ENCODE measurements around the gene ALG12. TPM values are rescaled to one million over a fixed set of nuclear protein-coding genes. Genes with fewer than 3 reads are reported as not detected.

The ALG12 gene
- total RNA-seq, 1 donor from 2014 or later = 14.6 TPM

GRCh38 chr22:49913026-49913425 is 5.2 kb downstream of the ALG12 start:
- no peak for DNase-seq (ENCODE audit: low read depth, low spot score)

DNA sequence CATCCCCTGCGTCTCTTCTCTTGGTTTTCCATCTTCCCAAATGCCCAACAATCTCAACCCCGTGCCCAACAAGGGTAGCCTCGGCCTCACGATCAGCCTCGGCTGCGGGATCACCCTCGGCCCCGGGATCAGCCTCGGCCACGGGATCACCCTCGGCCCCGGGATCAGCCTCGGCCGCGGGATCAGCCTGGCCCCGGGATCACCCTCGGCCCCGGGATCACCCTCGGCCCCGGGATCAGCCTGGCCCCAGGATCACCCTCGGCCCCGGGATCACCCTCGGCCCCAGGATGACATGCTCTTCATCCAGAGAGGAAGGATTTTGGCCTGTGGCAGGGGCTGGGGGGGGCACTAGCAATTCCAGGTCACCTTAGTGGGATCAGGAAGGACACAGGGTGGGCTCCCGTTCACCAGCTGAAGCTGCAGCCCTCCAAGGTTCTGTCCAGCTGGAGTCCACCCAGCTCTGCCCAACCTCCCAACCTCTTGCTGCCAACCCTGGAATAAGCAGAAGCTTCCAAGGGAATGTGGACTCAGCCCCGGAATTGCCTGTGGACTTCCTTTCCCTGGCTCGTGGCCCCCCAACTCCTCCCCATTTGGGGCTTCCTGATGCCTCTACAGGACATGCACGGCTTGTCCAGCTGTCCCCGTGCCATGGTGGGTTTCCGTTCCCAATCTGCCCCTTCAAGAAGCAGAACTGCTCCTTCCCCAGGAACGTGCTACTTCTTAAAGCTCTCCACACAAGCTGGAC is 6.2 kb downstream of the ALG12 start:
- DNase-seq (ENCODE audit: low read depth, low spot score) = no peak

DNA sequence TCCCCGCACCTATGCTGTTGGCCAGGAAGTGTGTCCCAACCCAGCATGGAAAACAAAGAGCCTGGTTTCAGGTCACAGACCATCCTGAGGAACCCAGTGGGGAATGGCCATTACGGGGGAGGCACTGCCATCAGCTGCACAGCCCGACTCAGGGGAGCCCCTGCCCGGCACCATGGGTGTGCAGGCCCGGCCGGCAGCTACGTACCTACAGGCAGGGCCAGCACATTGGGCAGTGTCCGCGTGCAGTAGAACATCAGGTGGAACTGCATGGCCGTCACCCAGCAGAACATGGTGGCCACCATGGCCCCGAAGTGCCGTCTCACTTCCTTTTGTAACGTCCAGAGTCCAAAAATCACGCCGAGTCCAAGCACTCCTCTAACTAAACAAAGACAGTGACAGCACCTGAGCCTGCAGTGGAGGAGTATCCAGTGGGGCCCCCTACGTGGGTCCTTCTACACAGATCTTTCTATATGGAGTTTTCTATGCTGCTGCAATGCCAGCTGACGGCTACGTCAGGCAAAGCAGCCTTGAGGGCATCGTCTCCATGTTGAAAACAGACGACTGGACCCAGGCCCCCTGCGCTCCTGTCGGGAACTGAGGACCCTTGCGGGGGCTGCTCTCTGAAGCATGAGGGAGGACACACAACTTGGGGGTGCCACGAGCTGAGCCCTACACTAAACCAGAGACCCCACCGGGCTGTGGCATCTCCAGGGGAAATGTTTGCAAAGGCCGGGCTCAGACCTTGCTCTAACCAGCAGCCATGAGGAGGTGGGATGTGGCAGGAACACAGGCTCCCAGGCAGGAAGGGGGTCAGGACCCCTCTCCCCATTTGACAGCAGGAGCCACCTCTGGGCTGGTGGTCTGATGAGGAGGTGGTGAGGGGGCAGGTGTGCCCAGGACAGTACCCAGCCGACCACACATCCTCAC is 7.7 kb downstream of the ALG12 start:
- no peak for DNase-seq (ENCODE audit: low read depth, low spot score)

DNA sequence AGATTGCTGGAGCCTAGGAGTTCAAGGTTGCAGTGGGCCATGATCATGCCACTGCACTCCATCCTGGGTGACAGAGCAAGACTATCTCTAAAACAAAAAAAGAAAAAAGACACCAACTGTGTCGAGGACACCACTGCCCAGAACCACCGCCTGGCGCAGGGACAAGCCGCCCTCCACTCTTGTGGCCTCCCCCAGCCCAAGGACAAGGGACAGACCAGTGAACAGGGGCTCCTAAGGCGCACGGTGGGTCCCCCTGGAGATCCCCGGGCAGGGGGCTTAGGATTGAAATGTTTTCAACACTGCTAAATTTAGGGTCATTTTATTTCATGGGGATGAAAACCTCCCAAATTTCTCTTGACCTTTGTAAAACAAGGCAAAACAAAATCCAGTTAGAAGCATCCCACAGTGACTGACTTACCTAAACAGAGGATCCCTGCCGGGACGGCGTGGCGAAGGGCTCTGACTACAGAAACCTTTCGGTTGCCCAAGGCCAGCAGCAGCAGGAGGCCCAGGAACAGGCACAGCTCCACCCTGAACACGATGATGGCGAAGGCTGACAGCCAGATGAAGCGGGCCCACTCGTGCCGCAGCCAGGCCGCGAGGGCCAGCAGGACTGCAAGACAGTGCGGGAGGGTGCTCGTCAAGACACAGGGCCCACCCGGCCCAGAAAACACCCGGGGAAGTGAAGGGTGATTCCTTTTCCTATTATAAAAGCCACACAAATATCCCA is 8.6 kb downstream of the ALG12 start:
- no peak for DNase-seq (ENCODE audit: low read depth, low spot score)

DNA sequence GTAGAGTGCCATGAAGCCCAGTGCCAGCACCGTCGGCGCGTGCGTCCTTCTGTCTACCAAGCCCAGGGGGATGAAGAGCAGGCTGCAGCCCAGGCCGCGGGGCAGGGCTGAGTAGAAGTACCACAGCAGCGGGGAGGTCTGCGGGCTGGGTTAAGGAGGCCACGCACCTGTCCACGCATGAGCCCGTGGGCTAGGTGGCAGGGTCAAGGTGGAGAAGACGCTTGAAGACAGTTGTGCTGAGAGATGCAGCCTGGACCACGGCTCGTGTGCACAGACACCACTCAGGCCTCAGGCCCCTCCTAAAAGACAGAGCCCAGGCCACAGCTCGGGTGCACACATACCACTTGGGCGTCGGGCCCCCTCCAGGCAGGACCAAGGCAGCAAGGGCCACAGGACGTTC is 10.4 kb downstream of the ALG12 start:
- DNase-seq (ENCODE audit: low read depth, low spot score) = no peak

- no peak for DNase-seq (ENCODE audit: low read depth, low spot score)
Observed at GRCh38 chr22:49906799-49907290, 11.4 kb downstream of the ALG12 start.

GRCh38 chr22:49906071-49906798 is 12.0 kb downstream of the ALG12 start:
- no peak for DNase-seq (ENCODE audit: low read depth, low spot score)

DNA sequence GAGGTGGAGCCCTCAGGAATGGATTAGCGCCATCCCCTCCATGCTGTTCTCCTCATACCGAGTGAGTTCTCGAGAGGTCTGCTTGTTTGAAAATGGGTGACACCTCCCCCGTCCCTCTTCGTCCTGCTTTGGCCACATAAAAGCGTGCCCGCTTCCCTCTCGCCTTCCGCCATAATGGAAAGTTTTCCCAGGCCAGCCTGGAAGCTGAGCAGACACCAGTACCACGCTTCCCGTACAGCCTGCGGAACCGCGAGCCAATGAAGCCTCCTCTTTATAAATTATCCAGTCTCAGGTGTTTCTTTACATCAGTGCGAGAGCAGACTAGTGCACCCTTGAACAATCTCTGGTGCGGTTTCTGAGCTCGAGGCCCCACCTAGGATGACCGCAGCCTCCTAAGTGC is 12.8 kb downstream of the ALG12 start:
- no peak for DNase-seq (ENCODE audit: low read depth, low spot score)

- DNase-seq (ENCODE audit: low read depth, low spot score) = no peak
Observed at GRCh38 chr22:49904040-49904369, 14.2 kb downstream of the ALG12 start.

- no peak for DNase-seq (ENCODE audit: low read depth, low spot score)
Observed at GRCh38 chr22:49903322-49904039, 14.8 kb downstream of the ALG12 start.

DNA sequence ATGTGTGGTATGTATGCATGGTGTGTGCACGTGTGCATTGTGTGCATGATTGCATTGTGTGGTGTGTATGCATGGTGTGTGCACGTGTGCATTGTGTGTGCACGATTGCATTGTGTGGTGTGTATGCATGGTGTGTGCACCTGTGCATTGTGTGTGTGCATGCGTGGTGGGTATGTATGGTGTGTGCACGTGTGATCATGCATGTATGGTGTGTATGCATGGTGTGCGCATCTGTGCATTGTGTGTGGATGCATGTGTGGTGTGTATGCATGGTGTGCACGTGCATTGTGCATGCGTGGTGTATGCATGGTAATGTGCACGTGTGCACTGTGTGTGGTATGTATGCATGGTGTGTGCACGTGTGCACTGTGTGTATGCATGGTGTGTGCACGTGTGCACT is 16.8 kb downstream of the ALG12 start:
- DNase-seq (ENCODE audit: low read depth, low spot score) = no peak

GRCh38 chr22:49900441-49901230 is 17.6 kb downstream of the ALG12 start:
- DNase-seq (ENCODE audit: low read depth, low spot score) = no peak

DNA sequence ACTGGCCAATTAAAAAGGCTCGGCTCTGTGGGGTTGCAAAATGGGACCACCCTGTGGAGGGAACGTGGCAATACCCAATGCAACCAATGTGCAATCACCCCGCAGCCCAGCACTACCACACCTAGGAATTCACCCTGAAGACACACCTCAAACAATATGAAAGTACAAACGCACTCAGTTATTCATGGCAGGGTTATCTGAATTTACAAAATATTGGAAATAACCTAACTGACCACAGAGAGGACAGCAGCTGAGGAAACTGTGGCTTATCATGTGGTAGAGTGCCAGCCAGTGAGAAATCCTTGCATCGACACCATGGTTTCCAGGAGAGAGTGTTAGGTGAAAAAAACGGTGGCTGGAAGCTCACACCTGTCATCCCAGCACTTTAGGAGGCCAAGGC is 18.7 kb downstream of the ALG12 start:
- DNase-seq (ENCODE audit: low read depth, low spot score) = no peak

- DNase-seq (ENCODE audit: low read depth, low spot score) = no peak
Observed at GRCh38 chr22:49897015-49897684, 21.1 kb downstream of the ALG12 start.

GRCh38 chr22:49896201-49896600 is 22.0 kb downstream of the ALG12 start:
- no peak for DNase-seq (ENCODE audit: low read depth, low spot score)

- no peak for DNase-seq (ENCODE audit: low read depth, low spot score)
Observed at GRCh38 chr22:49894322-49895054, 23.8 kb downstream of the ALG12 start.

GRCh38 chr22:49893025-49893424 is 25.2 kb downstream of the ALG12 start:
- no peak for DNase-seq (ENCODE audit: low read depth, low spot score)

DNA sequence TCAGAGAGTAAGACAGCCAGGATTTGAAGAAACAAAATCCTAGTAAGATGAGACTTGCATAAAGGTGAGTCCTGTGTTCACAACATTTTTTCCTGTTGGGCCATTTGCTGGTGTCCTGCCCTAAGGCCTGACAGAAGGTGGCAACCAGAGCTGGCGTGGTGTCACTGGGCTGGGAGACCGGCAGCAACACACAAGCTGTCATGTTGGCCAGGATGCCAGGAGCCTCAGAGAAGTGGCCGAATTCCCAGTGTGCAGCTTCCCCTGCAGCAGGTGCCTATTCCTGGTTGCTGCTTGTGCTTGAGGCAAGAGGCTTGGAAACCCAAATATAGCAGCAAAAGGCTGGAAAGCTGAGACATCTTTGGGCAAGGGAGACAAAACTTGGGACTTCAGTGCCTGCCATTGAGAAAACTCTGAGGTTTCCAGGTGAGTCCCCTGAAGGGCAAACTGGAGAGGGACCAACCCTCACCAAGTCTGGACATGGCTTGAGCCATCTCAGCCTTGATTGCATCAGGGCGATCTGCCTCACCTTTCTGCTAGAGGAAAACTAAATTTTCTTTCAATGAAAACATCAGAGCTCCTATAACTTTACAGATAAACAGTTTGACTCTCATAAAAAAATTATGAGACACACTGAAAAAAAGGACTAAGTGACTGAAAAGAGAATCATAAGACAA is 25.9 kb downstream of the ALG12 start:
- DNase-seq (ENCODE audit: low read depth, low spot score) = no peak
